GM23338 (cell line): ENCODE data around the gene RTP5.

ENCODE experiments used
- CREB1 ChIP-seq: fragments of 250-450 bp; sonication (Bioruptor Pico); IDR thresholded peaks from 2 replicates; pipeline ENCODE4 v1.5.0; 2020; ENCODE audit warnings: low read depth, mild to moderate bottlenecking, moderate library complexity
- CTCF ChIP-seq, 2 experiments: fragments of 200-600 bp in 1 of 2; sonication (generic) in 1 of 2; conservative IDR thresholded peaks; 2 replicates each; pipeline versions ENCODE4 v1.5.1 to v1.6.1; 2016 to 2017; ENCODE audit warnings: antibody characterized with exemption in 2 of 2, low read depth in 2 of 2, mild to moderate bottlenecking in 2 of 2, moderate library complexity in 1 of 2
- ETS1 ChIP-seq: IDR thresholded peaks from 2 replicates; pipeline ENCODE4 v1.6.1; 2016; ENCODE audit warnings: antibody characterized with exemption
- EZH2 ChIP-seq: fragments of 200-600 bp; sonication (generic); IDR thresholded peaks from one replicate; pipeline ENCODE4 v1.8.0; 2017; ENCODE audit warnings: antibody characterized with exemption, mild to moderate bottlenecking, low read depth; ENCODE audit not compliant: unreplicated experiment
- EZH2phosphoT487 ChIP-seq: fragments of 200-600 bp; sonication (generic); IDR thresholded peaks from one replicate; pipeline ENCODE4 v1.8.1; 2018; ENCODE audit warnings: antibody characterized with exemption; ENCODE audit not compliant: unreplicated experiment
- JUNB ChIP-seq: IDR thresholded peaks from one replicate; pipeline ENCODE4 v1.6.1; 2016; ENCODE audit warnings: antibody characterized with exemption; ENCODE audit not compliant: unreplicated experiment
- POLR2AphosphoS5 ChIP-seq: IDR thresholded peaks from 2 replicates; pipeline ENCODE4 v1.6.1; 2016; ENCODE audit warnings: antibody characterized with exemption, low read depth
- STAT1 ChIP-seq: IDR thresholded peaks from one replicate; pipeline ENCODE4 v1.6.1; 2016; ENCODE audit warnings: antibody characterized with exemption; ENCODE audit not compliant: unreplicated experiment

DNA sequence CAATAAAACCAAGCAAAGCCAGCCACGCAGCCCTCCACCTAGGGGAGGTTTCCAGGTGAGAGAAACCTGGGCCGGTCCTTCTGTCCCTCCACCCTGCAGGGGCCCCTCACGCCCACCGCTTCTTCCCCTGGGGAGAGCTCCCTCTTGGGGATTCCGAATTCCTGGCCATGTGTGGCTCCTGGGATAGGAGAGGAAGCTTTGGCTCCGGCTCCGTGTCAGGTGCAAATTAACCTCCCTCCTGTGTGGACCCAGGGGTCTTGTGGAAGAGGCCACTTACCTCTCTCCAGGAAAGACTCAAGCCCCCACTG, 4.2 kb downstream of the RTP5 start:
- TF ChIP-seq ETS1 (no peak), JUNB (no peak), CTCF (conservative IDR thresholded peaks at IDR 0.05; ENCODE audit: low read depth in 2 of 2) (no peak), POLR2AphosphoS5 (no peak), EZH2 (no peak), CREB1 (no peak), EZH2phosphoT487 (no peak), STAT1 (no peak)
